PC-9 (cell line): ENCODE data around the gene WBP1L. TPM values are rescaled to one million over a fixed set of nuclear protein-coding genes. Genes with fewer than 3 reads are reported as not detected.

ENCODE experiments used
- BruUV-seq: library from RNA; stranded (reverse); fragments of 400-500 nt; replicated peaks from 2 replicates; lab custom pipeline; 2021; lab: Mats Ljungman, UMichigan
- CTCF ChIA-PET: fragments of 300-600 bp; sonication (Branson Sonifier 250); formaldehyde crosslinking; loops from one replicate; lab custom pipeline; 2022; ENCODE audit warnings: antibody characterized with exemption; lab: Charles Lee
- POLR2A ChIA-PET: fragments of 300-600 bp; sonication (Branson Sonifier 250); formaldehyde crosslinking; loops from one replicate; lab custom pipeline; 2022; ENCODE audit warnings: antibody characterized with exemption; ENCODE audit not compliant: unreplicated experiment; lab: Charles Lee
- DNase-seq, 2 experiments: peaks; one replicate each; pipeline versions ENCODE4 v3.0.0 to v3.0.0-alpha.2; 2015 to 2022; ENCODE audit warnings: mixed read lengths in 1 of 2
- H2AFZ ChIP-seq: fragments of 200-600 bp; sonication (generic); 2 replicates; pipeline ENCODE4 v1.8.1; 2017; ENCODE audit warnings: antibody characterized with exemption
- H3F3A ChIP-seq: fragments of 200-600 bp; sonication (generic); 2 replicates; pipeline ENCODE4 v1.8.1; 2017; ENCODE audit warnings: antibody characterized with exemption, mild to moderate bottlenecking, low read depth; ENCODE audit not compliant: insufficient read depth
- H3K27ac ChIP-seq: fragments of 200-600 bp; sonication (generic); 2 replicates; pipeline ENCODE4 v1.6.1; 2016; ENCODE audit warnings: mixed run types
- H3K27me3 ChIP-seq: fragments of 200-600 bp; sonication (generic); 2 replicates; pipeline ENCODE4 v1.6.1; 2016; ENCODE audit warnings: low read depth, mixed run types; ENCODE audit not compliant: insufficient read depth
- H3K36me3 ChIP-seq: fragments of 200-600 bp; sonication (generic); 2 replicates; pipeline ENCODE4 v1.6.1; 2016; ENCODE audit warnings: low read depth, mixed run types
- H3K4me1 ChIP-seq: fragments of 200-600 bp; sonication (generic); replicated peaks from 2 replicates; pipeline ENCODE4 v1.6.1; 2016; ENCODE audit warnings: mixed run types; ENCODE audit not compliant: insufficient read depth
- H3K4me2 ChIP-seq: fragments of 200-600 bp; sonication (generic); 2 replicates; pipeline ENCODE4 v1.6.1; 2017; ENCODE audit warnings: mixed run types
- H3K4me3 ChIP-seq: fragments of 200-600 bp; sonication (generic); 2 replicates; pipeline ENCODE4 v1.6.1; 2016; ENCODE audit warnings: mixed run types
- H3K79me2 ChIP-seq: fragments of 200-600 bp; sonication (generic); 2 replicates; pipeline ENCODE4 v1.6.1; 2017; ENCODE audit warnings: low read depth, mixed run types
- H3K9me2 ChIP-seq: fragments of 200-600 bp; sonication (generic); 2 replicates; pipeline ENCODE4 v1.8.1; 2017; ENCODE audit warnings: mild to moderate bottlenecking; ENCODE audit not compliant: insufficient read depth
- H3K9me3 ChIP-seq: fragments of 200-600 bp; sonication (generic); 2 replicates; pipeline ENCODE4 v1.8.1; 2016; ENCODE audit warnings: low read depth; ENCODE audit not compliant: insufficient read depth
- H4K20me1 ChIP-seq: fragments of 200-600 bp; sonication (generic); 2 replicates; pipeline ENCODE4 v1.8.1; 2017; ENCODE audit not compliant: insufficient read depth
- EZH2 ChIP-seq: fragments of 200-600 bp; sonication (generic); IDR thresholded peaks from 2 replicates; pipeline ENCODE4 v1.8.0; 2017; ENCODE audit warnings: antibody characterized with exemption, low read depth
- intact Hi-C: fragments of 100-400 bp; cut with micrococcal nuclease; formaldehyde crosslinking; loops from one replicate; pipeline ENCODE4 v1.10.0; 2022; ENCODE audit not compliant: unreplicated experiment
- total RNA-seq: library from RNA; stranded (reverse); gene quantifications from 2 replicates; pipeline ENCODE4 v1.2.3, GENCODE V29; 2021
- TF ChIP-seq, protein P1 (sequence below): fragments of 200-600 bp; sonication (generic); conservative IDR thresholded peaks from 2 replicates; pipeline ENCODE4 v1.6.1; 2017; ENCODE audit warnings: mixed run types, antibody characterized with exemption, mild to moderate bottlenecking, moderate library complexity

WBP1L gene
- total RNA-seq, 1 experiment from 2014 or later = 19.7 TPM

- Histone ChIP-seq H3K27ac (no peak overlapping the region), H3K9me3 (no peaks in the 10 kb centered on the region), H3K36me3 (no peaks in the 10 kb centered on the region), H3K9me2 (no peaks in the 10 kb centered on the region), H3K79me2 (no peaks in the 10 kb centered on the region), H3K4me3 (no peak overlapping the region), H2AFZ (no peak overlapping the region), H3K27me3 (no peaks in the 10 kb centered on the region), H3K4me1 (peaks cover 21% of the 10 kb centered on the region), H4K20me1 (no peaks in the 10 kb centered on the region; the same call in 1 of the 2 replicates), H3K4me2 (no peak overlapping the region), H3F3A (no peaks in the 10 kb centered on the region; the same call in 1 of the 2 replicates)
- ChIA-PET POLR2A (no interaction called here), CTCF (no interaction called here)
- no TSS peak for BruUV-seq
- TF ChIP-seq EZH2 = no peak
- TF ChIP-seq, protein P1, sequence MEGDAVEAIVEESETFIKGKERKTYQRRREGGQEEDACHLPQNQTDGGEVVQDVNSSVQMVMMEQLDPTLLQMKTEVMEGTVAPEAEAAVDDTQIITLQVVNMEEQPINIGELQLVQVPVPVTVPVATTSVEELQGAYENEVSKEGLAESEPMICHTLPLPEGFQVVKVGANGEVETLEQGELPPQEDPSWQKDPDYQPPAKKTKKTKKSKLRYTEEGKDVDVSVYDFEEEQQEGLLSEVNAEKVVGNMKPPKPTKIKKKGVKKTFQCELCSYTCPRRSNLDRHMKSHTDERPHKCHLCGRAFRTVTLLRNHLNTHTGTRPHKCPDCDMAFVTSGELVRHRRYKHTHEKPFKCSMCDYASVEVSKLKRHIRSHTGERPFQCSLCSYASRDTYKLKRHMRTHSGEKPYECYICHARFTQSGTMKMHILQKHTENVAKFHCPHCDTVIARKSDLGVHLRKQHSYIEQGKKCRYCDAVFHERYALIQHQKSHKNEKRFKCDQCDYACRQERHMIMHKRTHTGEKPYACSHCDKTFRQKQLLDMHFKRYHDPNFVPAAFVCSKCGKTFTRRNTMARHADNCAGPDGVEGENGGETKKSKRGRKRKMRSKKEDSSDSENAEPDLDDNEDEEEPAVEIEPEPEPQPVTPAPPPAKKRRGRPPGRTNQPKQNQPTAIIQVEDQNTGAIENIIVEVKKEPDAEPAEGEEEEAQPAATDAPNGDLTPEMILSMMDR = no peak
- intact Hi-C loops = no loop called here
- no peak for DNase-seq
Measured at GRCh38 chr10:102782673-102783551, 39.2 kb downstream of the WBP1L start.

DNA sequence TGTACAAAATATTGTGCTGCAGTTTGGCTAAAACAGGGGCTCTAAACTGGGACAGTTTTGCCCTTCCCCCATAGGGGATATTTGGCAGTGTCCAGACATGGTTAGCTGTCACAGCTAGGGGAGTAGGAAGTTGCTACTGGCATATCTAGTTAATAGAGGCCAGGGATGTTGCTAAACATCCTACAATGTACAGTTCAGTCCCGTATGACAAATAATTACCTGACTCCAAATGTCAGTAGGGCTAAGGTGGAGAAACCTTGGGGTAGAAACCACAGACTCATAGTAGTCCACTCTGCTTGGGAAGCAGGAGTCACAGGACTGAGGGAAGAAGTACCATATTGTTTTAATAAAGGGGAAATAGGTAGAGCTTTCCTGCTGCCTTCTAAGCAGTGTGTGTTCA lies 39.8 kb downstream of the WBP1L start:
- CTCF ChIA-PET = no interaction called here
- no peak for DNase-seq
- H3K4me1 ChIP-seq = peaks cover 21% of the 10 kb centered on the region
- H4K20me1 ChIP-seq = no peaks in the 10 kb centered on the region; the same call in 1 of the 2 replicates
- H3K4me3 ChIP-seq = no peak overlapping the region
- no peaks in the 10 kb centered on the region for H3K9me2 ChIP-seq
- H3F3A ChIP-seq = no peaks in the 10 kb centered on the region; the same call in 1 of the 2 replicates
- no peak overlapping the region for H3K4me2 ChIP-seq
- no peak overlapping the region for H3K27ac ChIP-seq
- intact Hi-C loops = no loop called here
- H3K9me3 ChIP-seq = no peaks in the 10 kb centered on the region
- POLR2A ChIA-PET = no interaction called here
- BruUV-seq = no TSS peak
- H2AFZ ChIP-seq = no peak overlapping the region
- TF ChIP-seq EZH2 = no peak
- TF ChIP-seq, protein P1 = no peak
- no peaks in the 10 kb centered on the region for H3K79me2 ChIP-seq
- no peaks in the 10 kb centered on the region for H3K27me3 ChIP-seq
- no peaks in the 10 kb centered on the region for H3K36me3 ChIP-seq

DNA sequence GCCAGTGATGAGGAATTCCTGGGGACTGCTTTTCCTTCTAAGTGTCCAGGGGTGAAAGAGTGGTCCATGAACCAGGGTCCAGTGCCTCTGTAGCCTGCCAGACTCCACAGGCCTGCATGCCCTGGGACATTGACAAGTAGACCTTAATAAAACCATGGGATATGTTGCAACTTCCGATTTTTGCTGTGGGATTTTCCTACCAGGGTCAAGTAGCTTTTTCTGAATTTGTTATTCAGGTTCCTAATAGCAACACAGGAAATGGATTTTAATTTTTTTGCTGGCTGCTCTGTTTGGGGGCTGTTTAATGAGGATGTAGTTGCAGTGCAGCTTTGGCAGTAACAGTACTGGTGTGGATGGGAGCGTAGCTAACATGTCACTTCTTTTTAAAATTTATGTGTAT lies 42.1 kb downstream of the WBP1L start:
- H3K79me2 ChIP-seq = no peaks in the 10 kb centered on the region
- no TSS peak for BruUV-seq

More for the DNA sequence above, 42.1 kb downstream of the WBP1L start:
- Histone ChIP-seq H3K9me3 (no peaks in the 10 kb centered on the region), H3K4me1 (peaks cover 6% of the 10 kb centered on the region), H2AFZ (no peak overlapping the region), H4K20me1 (no peaks in the 10 kb centered on the region; the same call in 1 of the 2 replicates), H3K27ac (no peak overlapping the region), H3K36me3 (no peaks in the 10 kb centered on the region), H3K4me3 (no peak overlapping the region), H3K9me2 (no peaks in the 10 kb centered on the region), H3K4me2 (no peak overlapping the region), H3F3A (no peaks in the 10 kb centered on the region), H3K27me3 (no peaks in the 10 kb centered on the region)
- TF ChIP-seq EZH2 = no peak
- TF ChIP-seq, protein P1 = no peak
- intact Hi-C loops = no loop called here
- CTCF ChIA-PET = no interaction called here
- POLR2A ChIA-PET = no interaction called here
- DNase-seq = no peak
